LNCaP clone FGC (cell line): ENCODE data around the gene DIPK1A.
A peak's percentile ranks its signal among the peaks of the same experiment; 100 is the strongest.
"Not testable (repeated sequence)": the region's sequence is repeated elsewhere in the genome, so short reads cannot be mapped to it uniquely, and the experiment has no call there.

ENCODE experiments used
- DNase-seq: peaks from one replicate; pipeline ENCODE4 v3.0.0-alpha.2; 2011; ENCODE audit warnings: low read depth
- H3K4me3 ChIP-seq: 2 replicates; pipeline ENCODE4 v1.5.1; 2011; ENCODE audit warnings: mild to moderate bottlenecking, low read depth, low read length, control low read depth
- CTCF ChIP-seq: IDR thresholded peaks from 2 replicates; pipeline ENCODE4 v1.5.1; 2012; ENCODE audit warnings: mild to moderate bottlenecking; ENCODE audit not compliant: control insufficient read depth, insufficient read depth; ENCODE audit errors: extremely low read depth

Gene DIPK1A

GRCh38 chr1:92902406-92902744 lies 58.9 kb downstream of the DIPK1A start:
- TF ChIP-seq CTCF: no peak
- no peak for DNase-seq
- H3K4me3 ChIP-seq: no peak overlapping the region

- no peak for TF ChIP-seq CTCF
- DNase-seq: no peak
- no peak overlapping the region for H3K4me3 ChIP-seq
Measured at GRCh38 chr1:92901699-92902405, 59.4 kb downstream of the DIPK1A start.

GRCh38 chr1:92901126-92901525 lies 60.1 kb downstream of the DIPK1A start:
- TF ChIP-seq CTCF: no peak
- H3K4me3 ChIP-seq: no peak overlapping the region
- DNase-seq: no peak

GRCh38 chr1:92900539-92900938 lies 60.7 kb downstream of the DIPK1A start:
- H3K4me3 ChIP-seq: no peak overlapping the region
- TF ChIP-seq CTCF: no peak
- DNase-seq: no peak

- no peak overlapping the region for H3K4me3 ChIP-seq
- TF ChIP-seq CTCF: no peak
- no peak for DNase-seq
Measured at GRCh38 chr1:92899780-92900179, 61.5 kb downstream of the DIPK1A start.

GRCh38 chr1:92898053-92898452 lies 63.2 kb downstream of the DIPK1A start:
- H3K4me3 ChIP-seq, DNase-seq: not testable (repeated sequence)

GRCh38 chr1:92887465-92887864 lies 73.8 kb downstream of the DIPK1A start:
- TF ChIP-seq CTCF: no peak
- H3K4me3 ChIP-seq: no peak overlapping the region
- no peak for DNase-seq

GRCh38 chr1:92886886-92887419 lies 74.3 kb downstream of the DIPK1A start:
- DNase-seq: peak; percentile 61
- no peak for TF ChIP-seq CTCF
- no peak overlapping the region for H3K4me3 ChIP-seq
